HG02623 (cell line): ENCODE measurements around the gene ZSCAN25.
"Not testable (repeated sequence)": the region's sequence is repeated elsewhere in the genome, so short reads cannot be mapped to it uniquely, and the experiment has no call there.

Experiments used
- ATAC-seq: cut with Tn5 transposase; IDR thresholded peaks from one replicate; pipeline ENCODE4 v1.9.1; 2021; ENCODE audit warnings: moderate library complexity; ENCODE audit not compliant: unreplicated experiment

The ZSCAN25 gene

GRCh38 chr7:99616359-99617191, at the start of gene ZSCAN25:
ZSCAN25 (plus strand) TSS chr7:99616946; CDS start chr7:99619607, 2,661 bp downstream.
- ATAC-seq: peak; percentile 82

GRCh38 chr7:99568770-99569169, 48.0 kb upstream of the ZSCAN25 start:
- not testable (repeated sequence) for ATAC-seq

- no peak for ATAC-seq
Measured at GRCh38 chr7:99571768-99572167, 45.0 kb upstream of the ZSCAN25 start.

- no peak for ATAC-seq
Measured at GRCh38 chr7:99573257-99573656, 43.5 kb upstream of the ZSCAN25 start.

GRCh38 chr7:99576251-99576650, 40.5 kb upstream of the ZSCAN25 start:
- no peak for ATAC-seq

GRCh38 chr7:99579281-99579955, 37.3 kb upstream of the ZSCAN25 start:
- no peak for ATAC-seq

GRCh38 chr7:99579956-99580777, 36.6 kb upstream of the ZSCAN25 start:
- no peak for ATAC-seq

- ATAC-seq: not testable (repeated sequence)
Measured at GRCh38 chr7:99580778-99581332, 35.9 kb upstream of the ZSCAN25 start.

GRCh38 chr7:99588868-99589267, 27.9 kb upstream of the ZSCAN25 start:
- ATAC-seq: no peak

GRCh38 chr7:99594948-99595745, 21.6 kb upstream of the ZSCAN25 start:
- no peak for ATAC-seq

- no peak for ATAC-seq
Measured at GRCh38 chr7:99596408-99596955, 20.3 kb upstream of the ZSCAN25 start.

GRCh38 chr7:99597762-99598501, 18.8 kb upstream of the ZSCAN25 start, which contains the start of gene TMEM225B:
TMEM225B (plus strand) TSS chr7:99598267; CDS start chr7:99604389, 6,122 bp downstream.
- no peak for ATAC-seq

- no peak for ATAC-seq
Measured at GRCh38 chr7:99599836-99600235, 16.9 kb upstream of the ZSCAN25 start.

- ATAC-seq: no peak
Measured at GRCh38 chr7:99601656-99602310, 15.0 kb upstream of the ZSCAN25 start.

- no peak for ATAC-seq
Measured at GRCh38 chr7:99605527-99605926, 11.2 kb upstream of the ZSCAN25 start.

- ATAC-seq: no peak
Measured at GRCh38 chr7:99606531-99606930, 10.2 kb upstream of the ZSCAN25 start.

GRCh38 chr7:99607548-99607947, 9.2 kb upstream of the ZSCAN25 start:
- no peak for ATAC-seq

GRCh38 chr7:99614495-99614894, 2.3 kb upstream of the ZSCAN25 start:
- no peak for ATAC-seq

GRCh38 chr7:99615989-99616358, 772 bp upstream of the ZSCAN25 start:
- no peak for ATAC-seq
